Glomerular endothelial cell (primary cell): ENCODE data around the gene PREX1. TPM values are rescaled to one million over a fixed set of nuclear protein-coding genes. Genes with fewer than 3 reads are reported as not detected.

Source experiments
- DNase-seq: peaks from one replicate; pipeline ENCODE4 v3.0.0-alpha.2; 2011; ENCODE audit warnings: low read depth, low spot score; ENCODE audit errors: extremely low read depth
- total RNA-seq: library from RNA; depleted of rRNA; stranded (reverse); fragments of >200 nt; gene quantifications from 2 replicates; pipeline ENCODE4 v1.2.3, GENCODE V29; 2015

Gene PREX1
- total RNA-seq, 1 donor from 2014 or later: 105 TPM

GRCh38 chr20:48629069-48629959 is 198.5 kb downstream of the PREX1 start:
- no peak for DNase-seq

GRCh38 chr20:48627737-48628128 is 200.1 kb downstream of the PREX1 start:
- DNase-seq: no peak

GRCh38 chr20:48626938-48627736 is 200.7 kb downstream of the PREX1 start:
- DNase-seq: no peak

GRCh38 chr20:48626226-48626937 is 201.4 kb downstream of the PREX1 start:
- no peak for DNase-seq

- no peak for DNase-seq
Measured at GRCh38 chr20:48625136-48625900, 202.5 kb downstream of the PREX1 start.

GRCh38 chr20:48624315-48625020 is 203.3 kb downstream of the PREX1 start:
- DNase-seq: no peak

- no peak for DNase-seq
Measured at GRCh38 chr20:48623906-48624265, 203.9 kb downstream of the PREX1 start.

- no peak for DNase-seq
Measured at GRCh38 chr20:48623176-48623905, 204.5 kb downstream of the PREX1 start.

GRCh38 chr20:48622421-48622820 is 205.4 kb downstream of the PREX1 start:
- no peak for DNase-seq

GRCh38 chr20:48621376-48622078 is 206.3 kb downstream of the PREX1 start:
- no peak for DNase-seq

GRCh38 chr20:48620507-48621375 is 207.1 kb downstream of the PREX1 start:
- peak; percentile 31 for DNase-seq

- DNase-seq: no peak
Measured at GRCh38 chr20:48620154-48620506, 207.7 kb downstream of the PREX1 start.

- no peak for DNase-seq
Measured at GRCh38 chr20:48619126-48620101, 208.4 kb downstream of the PREX1 start.

GRCh38 chr20:48618631-48619030 is 209.2 kb downstream of the PREX1 start:
- DNase-seq: no peak

- DNase-seq: no peak
Measured at GRCh38 chr20:48618052-48618451, 209.7 kb downstream of the PREX1 start.

GRCh38 chr20:48617481-48617880 is 210.3 kb downstream of the PREX1 start:
- no peak for DNase-seq

- DNase-seq: no peak
Measured at GRCh38 chr20:48616481-48616880, 211.3 kb downstream of the PREX1 start.
